ENCODE data around the gene CSNK1G2. TPM values are rescaled to one million over a fixed set of nuclear protein-coding genes. Genes with fewer than 3 reads are reported as not detected.

The CSNK1G2 gene
- total and polyA plus RNA-seq, 2 experiments from 2014 or later: 39.6 to 147 TPM

- TF ChIP-seq JUNB (IDR thresholded peaks at IDR 0.05; ENCODE audit: unreplicated experiment) (no peak), POLR2AphosphoS5 (IDR thresholded peaks at IDR 0.05; ENCODE audit: low read depth) (no peak), ZNF462 (CRISPR knock-in tag; IDR thresholded peaks at IDR 0.05) (no peak), EZH2 (IDR thresholded peaks at IDR 0.05; ENCODE audit: low read depth, unreplicated experiment) (no peak)
Observed at GRCh38 chr19:1957562-1958248, 16.7 kb downstream of the CSNK1G2 start (continued).

- Histone ChIP-seq H3K4me2 (no peak overlapping the region), H3K36me3 (ENCODE audit: insufficient read depth) (no peaks in the 10 kb centered on the region), H3K79me2 (replicated peaks; ENCODE audit: insufficient read depth) (peaks cover 85% of the 10 kb centered on the region), H3K4me3 (no peak overlapping the region), H2AFZ (no peak overlapping the region), H3K9me2 (ENCODE audit: insufficient read depth) (no peaks in the 10 kb centered on the region), H3K27ac (ENCODE audit: low read depth) (no peak overlapping the region), H3K4me1 (ENCODE audit: insufficient read depth) (no peaks in the 10 kb centered on the region; the same call in 1 of the 2 replicates), H4K20me1 (replicated peaks; ENCODE audit: insufficient read depth) (peaks cover 37% of the 10 kb centered on the region), H3F3A (replicated peaks; ENCODE audit: low read depth) (no peaks in the 10 kb centered on the region), H3K27me3 (ENCODE audit: insufficient read depth) (no peaks in the 10 kb centered on the region)
- no peak for TF ChIP-seq ZNF114 (CRISPR knock-in tag; IDR thresholded peaks at IDR 0.05)
- TF ChIP-seq EZH2 (IDR thresholded peaks at IDR 0.05; ENCODE audit: low read depth, unreplicated experiment): no peak
- TF ChIP-seq REST (IDR thresholded peaks at IDR 0.05; ENCODE audit: unreplicated experiment): no peak
- DNase-seq (ENCODE audit: low spot score) (no peak), ATAC-seq (no peak)
- peaks cover 8% of the 10 kb centered on the region; the same call in 2 of the 3 replicates for H3K36me3 Mint-ChIP-seq (ENCODE audit: low read depth)
- H3K4me1 Mint-ChIP-seq: peaks cover 10% of the 10 kb centered on the region; the same call in 2 of the 3 replicates
- no peaks in the 10 kb centered on the region for H3K9me3 Mint-ChIP-seq
- peaks cover 6% of the 10 kb centered on the region for H3K27me3 Mint-ChIP-seq (ENCODE audit: insufficient read depth, low read depth, poor library complexity)
- H3K27ac Mint-ChIP-seq: no peak overlapping the region
- no peak overlapping the region for H3K4me3 Mint-ChIP-seq
Observed at GRCh38 chr19:1959928-1960589, 19.1 kb downstream of the CSNK1G2 start.

Measured in GM23338 (cell line).